ENCODE results near the gene MAD1L1.

Gene MAD1L1

GRCh38 chr7:2213551-2214215 lies 19.1 kb downstream of the MAD1L1 start:
- in situ Hi-C loops (cut with MboI; ENCODE audit: low sequenced_read_pairs) = no loop called here
- H3K9me3 ChIP-seq = no peaks in the 10 kb centered on the region
- H3K36me3 ChIP-seq (replicated peaks) = peaks cover 58% of the 10 kb centered on the region
- no peaks in the 10 kb centered on the region for H3K27me3 ChIP-seq (ENCODE audit: low read depth)
- H3K4me3 ChIP-seq = no peak overlapping the region
- H3K4me1 ChIP-seq = no peaks in the 10 kb centered on the region
- no peak for DNase-seq (ENCODE audit: low spot score in 2 of 2)

- no peaks in the 10 kb centered on the region for H3K4me1 ChIP-seq
- no peaks in the 10 kb centered on the region for H3K9me3 ChIP-seq
- H3K36me3 ChIP-seq (replicated peaks) = peaks cover 59% of the 10 kb centered on the region
- in situ Hi-C loops (cut with MboI; ENCODE audit: low sequenced_read_pairs) = no loop called here
- no peak overlapping the region for H3K4me3 ChIP-seq
- no peaks in the 10 kb centered on the region for H3K27me3 ChIP-seq (ENCODE audit: low read depth)
- no peak for DNase-seq (ENCODE audit: low spot score in 2 of 2)
These were observed 19.8 kb downstream of the MAD1L1 start for GRCh38 chr7:2212906-2213305.

GRCh38 chr7:2211926-2212325 lies 20.8 kb downstream of the MAD1L1 start:
- peaks cover 61% of the 10 kb centered on the region for H3K36me3 ChIP-seq (replicated peaks)
- no peaks in the 10 kb centered on the region for H3K9me3 ChIP-seq
- no peak for DNase-seq (ENCODE audit: low spot score in 2 of 2)
- H3K4me1 ChIP-seq = no peaks in the 10 kb centered on the region
- in situ Hi-C loops (cut with MboI; ENCODE audit: low sequenced_read_pairs) = no loop called here
- H3K4me3 ChIP-seq = no peak overlapping the region
- H3K27me3 ChIP-seq (ENCODE audit: low read depth) = no peaks in the 10 kb centered on the region

DNA sequence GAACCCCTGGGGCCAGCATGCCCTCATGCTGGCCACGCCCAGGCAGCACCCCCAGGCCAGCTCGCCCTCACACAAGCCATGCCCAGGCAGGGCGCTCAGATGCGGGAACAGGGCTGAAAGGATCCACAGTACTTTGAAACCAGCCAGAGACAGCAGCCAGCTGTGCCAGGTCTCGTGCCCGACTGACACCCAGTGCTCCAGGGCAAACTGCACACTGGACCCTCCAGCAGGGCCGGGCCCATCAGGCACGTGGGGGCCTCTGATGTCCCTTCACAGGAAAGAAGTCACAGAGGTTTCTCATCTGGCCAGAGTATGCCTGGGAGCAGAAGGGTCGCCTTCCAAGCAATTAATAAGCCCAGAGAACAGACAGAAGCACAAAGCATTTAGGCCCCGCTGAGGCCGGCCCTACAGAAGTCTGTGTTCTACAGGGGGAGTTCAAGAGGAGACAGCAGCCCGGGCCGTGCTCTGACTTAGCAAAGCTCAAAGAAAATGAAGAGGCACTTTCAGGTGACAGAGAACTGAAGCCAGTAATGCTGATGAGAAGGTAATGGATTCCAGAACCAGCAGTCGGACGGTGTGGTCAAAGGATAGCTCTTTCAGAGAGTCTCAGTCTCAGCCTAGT lies 21.4 kb downstream of the MAD1L1 start:
- Histone ChIP-seq H3K9me3 (no peaks in the 10 kb centered on the region), H3K4me3 (no peak overlapping the region), H3K27me3 (ENCODE audit: low read depth) (no peaks in the 10 kb centered on the region), H3K36me3 (replicated peaks) (peaks cover 60% of the 10 kb centered on the region), H3K4me1 (no peaks in the 10 kb centered on the region)
- DNase-seq (ENCODE audit: low spot score in 2 of 2) = no peak
- in situ Hi-C loops (cut with MboI; ENCODE audit: low sequenced_read_pairs) = no loop called here

DNA sequence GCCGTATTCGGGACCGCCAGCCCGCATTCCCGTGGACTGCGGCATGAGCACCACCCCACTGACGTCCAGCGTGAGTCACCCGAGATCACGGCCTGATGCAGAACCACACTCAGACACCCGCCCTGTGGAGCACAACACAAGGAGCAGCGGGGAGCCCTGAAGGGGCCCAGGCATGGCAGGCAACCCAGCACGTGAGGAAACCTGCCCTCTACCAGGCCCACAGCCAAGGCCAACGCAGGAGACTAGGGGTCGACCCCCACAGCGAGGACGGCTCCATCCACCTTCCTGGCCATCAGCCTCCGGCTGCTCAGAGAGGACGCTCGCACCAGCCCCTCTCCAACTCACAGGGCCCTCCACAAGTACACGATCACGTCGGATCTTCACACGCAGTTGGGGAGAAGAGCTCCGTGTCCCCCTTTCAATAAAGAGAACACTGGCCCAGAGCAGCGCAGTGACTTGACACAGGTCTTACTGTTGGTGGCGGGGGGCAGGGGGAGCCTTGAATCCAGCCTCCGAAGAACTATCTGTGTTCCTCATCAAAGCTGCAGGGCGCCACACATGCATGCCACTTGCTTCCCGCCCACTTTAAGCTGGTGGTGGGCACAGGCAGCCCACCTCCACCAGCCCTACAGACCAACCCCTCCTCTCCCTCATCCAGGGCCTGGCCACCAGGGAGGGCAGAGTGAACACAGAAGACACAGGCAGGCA lies 22.0 kb downstream of the MAD1L1 start:
- no peaks in the 10 kb centered on the region for H3K27me3 ChIP-seq (ENCODE audit: low read depth)
- in situ Hi-C loops (cut with MboI; ENCODE audit: low sequenced_read_pairs) = no loop called here
- H3K36me3 ChIP-seq (replicated peaks) = peaks cover 54% of the 10 kb centered on the region

GRCh38 chr7:2209961-2210323 lies 22.8 kb downstream of the MAD1L1 start:
- Histone ChIP-seq H3K27me3 (ENCODE audit: low read depth) (no peaks in the 10 kb centered on the region), H3K4me3 (no peak overlapping the region), H3K36me3 (replicated peaks) (peaks cover 51% of the 10 kb centered on the region), H3K9me3 (no peaks in the 10 kb centered on the region), H3K4me1 (no peaks in the 10 kb centered on the region)
- DNase-seq (ENCODE audit: low spot score in 2 of 2) = no peak
- in situ Hi-C loops (cut with MboI; ENCODE audit: low sequenced_read_pairs) = no loop called here

More for the DNA sequence above, 22.0 kb downstream of the MAD1L1 start:
- Histone ChIP-seq H3K4me1 (no peaks in the 10 kb centered on the region), H3K9me3 (no peaks in the 10 kb centered on the region), H3K4me3 (no peak overlapping the region)
- DNase-seq (ENCODE audit: low spot score in 2 of 2) = no peak

GRCh38 chr7:2209146-2209960 lies 23.4 kb downstream of the MAD1L1 start:
- in situ Hi-C loops (cut with MboI; ENCODE audit: low sequenced_read_pairs) = no loop called here
- Histone ChIP-seq H3K4me1 (no peaks in the 10 kb centered on the region), H3K27me3 (ENCODE audit: low read depth) (no peaks in the 10 kb centered on the region), H3K4me3 (no peak overlapping the region), H3K36me3 (replicated peaks) (peaks cover 53% of the 10 kb centered on the region), H3K9me3 (no peaks in the 10 kb centered on the region)
- DNase-seq (ENCODE audit: low spot score in 2 of 2) = peak in 1 of 2 experiments; percentile 74

GRCh38 chr7:2208712-2209111 lies 24.0 kb downstream of the MAD1L1 start:
- Histone ChIP-seq H3K9me3 (no peaks in the 10 kb centered on the region), H3K4me3 (no peak overlapping the region), H3K27me3 (ENCODE audit: low read depth) (no peaks in the 10 kb centered on the region), H3K4me1 (no peaks in the 10 kb centered on the region), H3K36me3 (replicated peaks) (peaks cover 48% of the 10 kb centered on the region)
- no peak for DNase-seq (ENCODE audit: low spot score in 2 of 2)
- in situ Hi-C loops (cut with MboI; ENCODE audit: low sequenced_read_pairs) = no loop called here

- H3K9me3 ChIP-seq = no peaks in the 10 kb centered on the region
- H3K4me1 ChIP-seq = no peaks in the 10 kb centered on the region
- no peaks in the 10 kb centered on the region for H3K27me3 ChIP-seq (ENCODE audit: low read depth)
- DNase-seq (ENCODE audit: low spot score in 2 of 2) = no peak
- no peak overlapping the region for H3K4me3 ChIP-seq
- peaks cover 29% of the 10 kb centered on the region for H3K36me3 ChIP-seq (replicated peaks)
- in situ Hi-C loops (cut with MboI; ENCODE audit: low sequenced_read_pairs) = no loop called here
These were observed 27.5 kb downstream of the MAD1L1 start for GRCh38 chr7:2205036-2205780.

GRCh38 chr7:2204446-2204845 lies 28.3 kb downstream of the MAD1L1 start:
- Histone ChIP-seq H3K9me3 (no peaks in the 10 kb centered on the region), H3K36me3 (replicated peaks) (peaks cover 30% of the 10 kb centered on the region), H3K4me1 (no peaks in the 10 kb centered on the region), H3K27me3 (ENCODE audit: low read depth) (no peaks in the 10 kb centered on the region), H3K4me3 (no peak overlapping the region)
- no peak for DNase-seq (ENCODE audit: low spot score in 2 of 2)
- in situ Hi-C loops (cut with MboI; ENCODE audit: low sequenced_read_pairs) = no loop called here

DNA sequence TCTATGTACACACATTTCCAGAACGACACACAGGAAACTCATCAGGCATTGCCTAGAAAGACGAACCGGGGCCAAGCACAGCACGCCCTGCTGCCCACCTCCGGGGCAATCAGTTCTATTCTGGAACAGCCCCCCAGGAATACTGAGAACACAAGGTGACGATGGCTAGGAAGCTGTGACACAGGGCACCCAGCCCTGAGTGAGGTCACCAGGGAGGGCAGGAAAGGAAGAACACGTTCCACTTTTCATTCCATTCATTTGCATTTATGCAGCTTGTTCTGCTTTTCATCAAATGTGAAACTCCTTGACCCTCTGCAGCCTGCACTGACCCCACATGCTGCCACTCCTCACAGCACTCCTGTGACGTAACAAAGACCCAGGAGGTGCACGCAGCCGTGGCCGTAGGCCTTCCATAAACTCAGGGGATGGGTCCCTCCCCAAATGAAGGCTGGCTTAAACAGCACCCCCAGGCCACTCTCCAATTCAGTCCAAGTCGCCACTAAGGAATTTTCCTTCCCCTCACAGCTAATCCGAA lies 28.9 kb downstream of the MAD1L1 start:
- in situ Hi-C loops (cut with MboI; ENCODE audit: low sequenced_read_pairs) = no loop called here
- DNase-seq (ENCODE audit: low spot score in 2 of 2) = no peak
- H3K36me3 ChIP-seq (replicated peaks) = peaks cover 31% of the 10 kb centered on the region
- H3K4me1 ChIP-seq = no peaks in the 10 kb centered on the region
- no peaks in the 10 kb centered on the region for H3K9me3 ChIP-seq
- no peaks in the 10 kb centered on the region for H3K27me3 ChIP-seq (ENCODE audit: low read depth)
- no peak overlapping the region for H3K4me3 ChIP-seq

DNA sequence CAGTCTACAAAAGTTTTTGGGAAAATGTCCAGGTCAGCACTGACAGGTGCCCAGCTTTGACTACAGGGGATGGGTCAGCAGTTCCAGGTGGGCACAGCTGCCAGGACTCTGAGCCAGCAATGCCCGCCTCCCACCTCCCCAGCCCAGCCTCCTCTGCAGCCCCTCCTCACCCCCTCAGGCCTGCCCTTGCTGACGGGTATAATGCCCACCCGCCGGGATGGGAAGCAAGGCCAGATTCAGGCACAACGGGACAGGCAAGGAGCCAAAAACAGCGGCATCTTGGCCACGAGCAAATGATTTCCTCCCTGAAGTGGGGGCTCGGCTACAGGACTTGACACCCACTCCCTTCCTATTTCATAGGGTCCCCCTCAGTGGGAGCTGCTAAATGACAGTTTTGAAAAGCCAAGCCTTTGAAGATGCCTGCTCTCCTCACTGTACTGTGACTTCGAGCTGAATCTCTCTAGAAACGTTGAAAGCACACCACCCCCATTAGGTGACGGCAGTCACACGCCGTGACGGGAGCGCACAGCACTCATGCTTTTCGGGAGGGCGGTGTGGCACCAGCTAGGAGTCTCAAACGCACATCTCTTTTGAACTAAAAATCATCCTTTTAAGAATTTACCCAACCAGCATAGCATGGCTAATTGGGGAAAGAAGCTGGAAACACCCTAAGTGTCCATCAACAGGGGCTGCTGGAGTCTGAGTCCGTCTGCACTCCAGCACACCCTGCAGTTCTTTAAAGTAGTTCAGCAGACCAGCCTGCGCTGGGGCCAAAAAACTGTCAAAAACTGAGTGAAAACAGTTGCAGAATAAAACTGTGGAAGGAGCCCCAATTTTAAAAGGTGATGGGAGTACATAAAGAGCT lies 29.6 kb downstream of the MAD1L1 start:
- H3K27me3 ChIP-seq (ENCODE audit: low read depth) = no peaks in the 10 kb centered on the region
- no peaks in the 10 kb centered on the region for H3K9me3 ChIP-seq
- DNase-seq (ENCODE audit: low spot score in 2 of 2) = no peak
- no peak overlapping the region for H3K4me3 ChIP-seq
- H3K4me1 ChIP-seq = no peaks in the 10 kb centered on the region
- peaks cover 25% of the 10 kb centered on the region for H3K36me3 ChIP-seq (replicated peaks)
- in situ Hi-C loops (cut with MboI; ENCODE audit: low sequenced_read_pairs) = no loop called here
